ENCODE measurements around the gene DCUN1D2. TPM values are rescaled to one million over a fixed set of nuclear protein-coding genes. Genes with fewer than 3 reads are reported as not detected.

Gene DCUN1D2
- polyA plus RNA-seq, 1 experiment = 11.0 TPM

DNA sequence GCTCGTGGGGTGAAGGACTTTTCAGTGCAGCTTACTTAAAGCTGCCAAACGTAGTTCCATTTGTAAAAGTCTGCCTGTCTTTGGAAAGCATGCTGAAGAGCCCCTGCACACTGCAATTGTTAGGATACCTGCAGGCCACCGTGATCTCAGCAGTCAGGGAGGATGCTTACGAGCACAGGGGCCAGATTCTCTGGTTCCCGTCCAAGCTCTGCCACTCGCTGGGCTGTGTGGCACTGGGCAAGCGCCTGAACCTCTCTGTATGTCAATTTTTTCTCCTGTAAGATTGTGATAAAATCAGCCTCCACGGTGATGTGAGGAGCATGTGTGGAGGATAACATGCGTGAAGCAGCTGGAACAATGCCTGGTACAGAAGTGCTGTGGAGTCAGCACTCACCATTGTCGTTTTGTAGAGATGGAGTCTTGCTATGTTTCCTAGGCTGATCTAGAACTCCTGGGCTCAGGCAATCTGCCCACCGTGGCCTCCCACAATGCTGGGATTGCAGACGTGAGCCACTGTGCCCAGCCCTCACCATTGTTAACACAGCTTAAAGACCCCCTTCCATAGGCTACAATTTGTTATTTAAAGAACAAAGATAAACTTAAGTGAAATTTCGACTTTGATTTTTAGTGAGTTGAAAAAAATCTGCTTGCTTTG lies 40.7 kb downstream of the DCUN1D2 start:
- Histone ChIP-seq H3K36me3 (ENCODE audit: control insufficient read depth, insufficient read depth, low read length) (peaks cover 2% of the 10 kb centered on the region; the same call in 1 of the 2 replicates), H3K4me3 (ENCODE audit: low read depth, low read length) (no peak overlapping the region), H3K27me3 (ENCODE audit: control insufficient read depth, insufficient read depth, low read length) (no peaks in the 10 kb centered on the region)
- ChIA-PET POLR2A (no interaction called here), CTCF (interaction anchor here (0.6 kb wide), 1 partner anchor 350 kb away, joined by 3 read pairs; no protein-coding TSS in a partner anchor)
- TF ChIP-seq, protein P1, sequence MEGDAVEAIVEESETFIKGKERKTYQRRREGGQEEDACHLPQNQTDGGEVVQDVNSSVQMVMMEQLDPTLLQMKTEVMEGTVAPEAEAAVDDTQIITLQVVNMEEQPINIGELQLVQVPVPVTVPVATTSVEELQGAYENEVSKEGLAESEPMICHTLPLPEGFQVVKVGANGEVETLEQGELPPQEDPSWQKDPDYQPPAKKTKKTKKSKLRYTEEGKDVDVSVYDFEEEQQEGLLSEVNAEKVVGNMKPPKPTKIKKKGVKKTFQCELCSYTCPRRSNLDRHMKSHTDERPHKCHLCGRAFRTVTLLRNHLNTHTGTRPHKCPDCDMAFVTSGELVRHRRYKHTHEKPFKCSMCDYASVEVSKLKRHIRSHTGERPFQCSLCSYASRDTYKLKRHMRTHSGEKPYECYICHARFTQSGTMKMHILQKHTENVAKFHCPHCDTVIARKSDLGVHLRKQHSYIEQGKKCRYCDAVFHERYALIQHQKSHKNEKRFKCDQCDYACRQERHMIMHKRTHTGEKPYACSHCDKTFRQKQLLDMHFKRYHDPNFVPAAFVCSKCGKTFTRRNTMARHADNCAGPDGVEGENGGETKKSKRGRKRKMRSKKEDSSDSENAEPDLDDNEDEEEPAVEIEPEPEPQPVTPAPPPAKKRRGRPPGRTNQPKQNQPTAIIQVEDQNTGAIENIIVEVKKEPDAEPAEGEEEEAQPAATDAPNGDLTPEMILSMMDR (IDR thresholded peaks at IDR 0.05; ENCODE audit: insufficient read depth, low read depth, low read length) = no peak
- DNase-seq (ENCODE audit: low read depth) = no peak

DNA sequence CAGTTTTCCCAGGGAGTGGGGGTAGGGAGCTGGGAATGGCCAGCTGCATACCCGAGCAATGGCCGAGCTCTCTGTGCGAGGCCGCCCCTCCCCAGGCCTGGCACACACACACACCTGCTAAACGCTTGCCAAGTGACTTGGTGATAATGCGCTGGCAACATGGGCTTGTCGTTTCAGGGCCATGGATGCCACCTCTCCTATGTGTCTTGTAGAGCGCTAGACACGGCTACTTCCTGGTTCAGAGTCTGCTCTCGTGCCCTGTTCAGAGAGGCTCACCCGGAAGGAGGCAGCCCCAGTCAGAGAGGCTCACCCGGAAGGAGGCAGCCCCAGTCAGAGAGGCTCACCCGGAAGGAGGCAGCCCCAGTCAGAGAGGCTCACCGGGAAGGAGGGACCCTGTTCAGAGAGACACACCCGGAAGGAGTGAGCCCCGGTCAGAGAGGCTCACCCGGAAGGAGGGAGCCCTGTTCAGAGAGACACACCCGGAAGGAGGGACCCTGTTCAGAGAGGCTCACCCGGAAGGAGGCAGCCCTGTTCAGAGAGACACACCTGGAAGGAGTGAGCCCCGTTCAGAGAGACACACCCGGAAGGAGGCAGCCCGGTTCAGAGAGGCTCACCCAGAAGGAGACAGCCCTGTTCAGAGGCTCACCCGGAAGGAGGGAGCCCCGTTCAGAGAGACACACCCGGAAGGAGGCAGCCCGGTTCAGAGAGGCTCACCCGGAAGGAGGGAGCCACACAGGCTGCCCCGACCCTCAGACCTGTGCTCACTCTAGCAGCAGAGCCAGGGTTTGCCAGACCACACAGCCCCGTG lies 41.4 kb downstream of the DCUN1D2 start:
- Histone ChIP-seq H3K36me3 (ENCODE audit: control insufficient read depth, insufficient read depth, low read length) (peaks cover 2% of the 10 kb centered on the region; the same call in 1 of the 2 replicates), H3K4me3 (ENCODE audit: low read depth, low read length) (no peak overlapping the region), H3K27me3 (ENCODE audit: control insufficient read depth, insufficient read depth, low read length) (no peaks in the 10 kb centered on the region)
- POLR2A ChIA-PET = no interaction called here
- TF ChIP-seq, protein P1 (IDR thresholded peaks at IDR 0.05; ENCODE audit: insufficient read depth, low read depth, low read length) = no peak
- no peak for DNase-seq (ENCODE audit: low read depth)
- CTCF ChIA-PET = interaction anchor here (0.6 kb wide), 1 partner anchor 349 kb away, joined by 3 read pairs; no protein-coding TSS in a partner anchor

GRCh38 chr13:113448545-113448884 lies 42.0 kb downstream of the DCUN1D2 start:
- no peak overlapping the region for H3K4me3 ChIP-seq (ENCODE audit: low read depth, low read length)
- TF ChIP-seq, protein P1 (IDR thresholded peaks at IDR 0.05; ENCODE audit: insufficient read depth, low read depth, low read length) = no peak
- POLR2A ChIA-PET = no interaction called here
- H3K27me3 ChIP-seq (ENCODE audit: control insufficient read depth, insufficient read depth, low read length) = no peaks in the 10 kb centered on the region
- H3K36me3 ChIP-seq (ENCODE audit: control insufficient read depth, insufficient read depth, low read length) = peaks cover 2% of the 10 kb centered on the region; the same call in 1 of the 2 replicates
- no peak for DNase-seq (ENCODE audit: low read depth)
- CTCF ChIA-PET = no interaction called here

GRCh38 chr13:113447596-113447995 lies 42.9 kb downstream of the DCUN1D2 start:
- ChIA-PET POLR2A (no interaction called here), CTCF (no interaction called here)
- TF ChIP-seq, protein P1 (IDR thresholded peaks at IDR 0.05; ENCODE audit: insufficient read depth, low read depth, low read length) = no peak
- Histone ChIP-seq H3K4me3 (ENCODE audit: low read depth, low read length) (no peak overlapping the region), H3K27me3 (ENCODE audit: control insufficient read depth, insufficient read depth, low read length) (no peaks in the 10 kb centered on the region), H3K36me3 (ENCODE audit: control insufficient read depth, insufficient read depth, low read length) (no peaks in the 10 kb centered on the region)
- DNase-seq (ENCODE audit: low read depth) = no peak

GRCh38 chr13:113446488-113446854 lies 44.0 kb downstream of the DCUN1D2 start:
- CTCF ChIA-PET = no interaction called here
- POLR2A ChIA-PET = no interaction called here
- DNase-seq (ENCODE audit: low read depth) = no peak
- H3K36me3 ChIP-seq (ENCODE audit: control insufficient read depth, insufficient read depth, low read length) = 0 out of 2 replicates have a peak, but pooled peaks cover 2% of the 10 kb centered on the region
- TF ChIP-seq, protein P1 (IDR thresholded peaks at IDR 0.05; ENCODE audit: insufficient read depth, low read depth, low read length) = no peak
- H3K4me3 ChIP-seq (ENCODE audit: low read depth, low read length) = no peak overlapping the region
- no peaks in the 10 kb centered on the region for H3K27me3 ChIP-seq (ENCODE audit: control insufficient read depth, insufficient read depth, low read length)
